OCI-LY3 (cell line): ENCODE measurements around the gene MALAT1.

Experiments
- EZH2phosphoT487 ChIP-seq: fragments of 200-600 bp; shearing (Covaris generic); IDR thresholded peaks from 2 replicates; pipeline ENCODE4 v1.6.1; 2018; ENCODE audit warnings: antibody characterized with exemption, mixed run types, low read depth
- TF ChIP-seq, protein P1 (sequence below): fragments of 200-600, 300-600 bp; sonication (generic); IDR thresholded peaks from 2 replicates; pipeline ENCODE4 v1.5.1; 2014; ENCODE audit warnings: antibody characterized with exemption, low read length, low read depth

DNA sequence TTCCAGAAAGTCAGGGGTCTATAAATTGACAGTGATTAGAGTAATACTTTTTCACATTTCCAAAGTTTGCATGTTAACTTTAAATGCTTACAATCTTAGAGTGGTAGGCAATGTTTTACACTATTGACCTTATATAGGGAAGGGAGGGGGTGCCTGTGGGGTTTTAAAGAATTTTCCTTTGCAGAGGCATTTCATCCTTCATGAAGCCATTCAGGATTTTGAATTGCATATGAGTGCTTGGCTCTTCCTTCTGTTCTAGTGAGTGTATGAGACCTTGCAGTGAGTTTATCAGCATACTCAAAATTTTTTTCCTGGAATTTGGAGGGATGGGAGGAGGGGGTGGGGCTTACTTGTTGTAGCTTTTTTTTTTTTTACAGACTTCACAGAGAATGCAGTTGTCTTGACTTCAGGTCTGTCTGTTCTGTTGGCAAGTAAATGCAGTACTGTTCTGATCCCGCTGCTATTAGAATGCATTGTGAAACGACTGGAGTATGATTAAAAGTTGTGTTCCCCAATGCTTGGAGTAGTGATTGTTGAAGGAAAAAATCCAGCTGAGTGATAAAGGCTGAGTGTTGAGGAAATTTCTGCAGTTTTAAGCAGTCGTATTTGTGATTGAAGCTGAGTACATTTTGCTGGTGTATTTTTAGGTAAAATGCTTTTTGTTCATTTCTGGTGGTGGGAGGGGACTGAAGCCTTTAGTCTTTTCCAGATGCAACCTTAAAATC, 5.3 kb downstream of the MALAT1 start:
- TF ChIP-seq, protein P1, sequence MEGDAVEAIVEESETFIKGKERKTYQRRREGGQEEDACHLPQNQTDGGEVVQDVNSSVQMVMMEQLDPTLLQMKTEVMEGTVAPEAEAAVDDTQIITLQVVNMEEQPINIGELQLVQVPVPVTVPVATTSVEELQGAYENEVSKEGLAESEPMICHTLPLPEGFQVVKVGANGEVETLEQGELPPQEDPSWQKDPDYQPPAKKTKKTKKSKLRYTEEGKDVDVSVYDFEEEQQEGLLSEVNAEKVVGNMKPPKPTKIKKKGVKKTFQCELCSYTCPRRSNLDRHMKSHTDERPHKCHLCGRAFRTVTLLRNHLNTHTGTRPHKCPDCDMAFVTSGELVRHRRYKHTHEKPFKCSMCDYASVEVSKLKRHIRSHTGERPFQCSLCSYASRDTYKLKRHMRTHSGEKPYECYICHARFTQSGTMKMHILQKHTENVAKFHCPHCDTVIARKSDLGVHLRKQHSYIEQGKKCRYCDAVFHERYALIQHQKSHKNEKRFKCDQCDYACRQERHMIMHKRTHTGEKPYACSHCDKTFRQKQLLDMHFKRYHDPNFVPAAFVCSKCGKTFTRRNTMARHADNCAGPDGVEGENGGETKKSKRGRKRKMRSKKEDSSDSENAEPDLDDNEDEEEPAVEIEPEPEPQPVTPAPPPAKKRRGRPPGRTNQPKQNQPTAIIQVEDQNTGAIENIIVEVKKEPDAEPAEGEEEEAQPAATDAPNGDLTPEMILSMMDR: no peak
- TF ChIP-seq EZH2phosphoT487: no peak
